Measurements from ENCODE around the gene RBMS3. TPM values are rescaled to one million over a fixed set of nuclear protein-coding genes. Genes with fewer than 3 reads are reported as not detected.
"Not testable (repeated sequence)": the region's sequence is repeated elsewhere in the genome, so short reads cannot be mapped to it uniquely, and the experiment has no call there.

RBMS3 gene
- total RNA-seq, 2 donors from 2014 or later, result 1.4 to 3.5 TPM

- Mint-ChIP-seq H3K27me3 (no peaks in the 10 kb centered on the region), H3K4me3 (no peak overlapping the region), H3K36me3 (no peaks in the 10 kb centered on the region), H3K9me3 (peaks cover 11% of the 10 kb centered on the region), H3K4me1 (ENCODE audit: low read depth in 2 of 2) (no peaks in the 10 kb centered on the region), H3K27ac (no peak overlapping the region)
- DNase-seq (ENCODE audit: low spot score) (no peak), ATAC-seq (no peak)
Measured at GRCh38 chr3:29379097-29379496, 98.2 kb downstream of the RBMS3 start.

- no peak for DNase-seq (ENCODE audit: low spot score)
- H3K27me3 Mint-ChIP-seq, result no peaks in the 10 kb centered on the region
- H3K4me3 Mint-ChIP-seq, result no peak overlapping the region
- no peak overlapping the region for H3K27ac Mint-ChIP-seq
- H3K4me1 Mint-ChIP-seq (ENCODE audit: low read depth in 2 of 2), result no peaks in the 10 kb centered on the region
- peaks cover 19% of the 10 kb centered on the region for H3K9me3 Mint-ChIP-seq
- ATAC-seq, result no peak
- no peaks in the 10 kb centered on the region for H3K36me3 Mint-ChIP-seq
Measured at GRCh38 chr3:29381595-29381994, 100.7 kb downstream of the RBMS3 start.

- Mint-ChIP-seq H3K27ac (no peak overlapping the region), H3K4me3 (no peak overlapping the region), H3K36me3 (no peaks in the 10 kb centered on the region), H3K9me3 (peaks cover 22% of the 10 kb centered on the region), H3K4me1 (ENCODE audit: low read depth in 2 of 2) (no peaks in the 10 kb centered on the region), H3K27me3 (no peaks in the 10 kb centered on the region)
- DNase-seq (ENCODE audit: low spot score), result no peak
- ATAC-seq, result no peak
Measured at GRCh38 chr3:29382409-29382808, 101.5 kb downstream of the RBMS3 start.

GRCh38 chr3:29382845-29383244 is 102.0 kb downstream of the RBMS3 start:
- DNase-seq (ENCODE audit: low spot score) (no peak), ATAC-seq (no peak)
- no peak overlapping the region for H3K27ac Mint-ChIP-seq
- no peaks in the 10 kb centered on the region for H3K27me3 Mint-ChIP-seq
- H3K9me3 Mint-ChIP-seq, result peaks cover 22% of the 10 kb centered on the region
- H3K4me3 Mint-ChIP-seq, result no peak overlapping the region
- H3K4me1 Mint-ChIP-seq (ENCODE audit: low read depth in 2 of 2), result no peaks in the 10 kb centered on the region
- no peaks in the 10 kb centered on the region for H3K36me3 Mint-ChIP-seq

- no peak for ATAC-seq
- DNase-seq (ENCODE audit: low spot score), result no peak
- Mint-ChIP-seq H3K4me3 (no peak overlapping the region), H3K9me3 (peaks cover 24% of the 10 kb centered on the region), H3K27ac (no peak overlapping the region), H3K36me3 (no peaks in the 10 kb centered on the region), H3K4me1 (ENCODE audit: low read depth in 2 of 2) (no peaks in the 10 kb centered on the region), H3K27me3 (no peaks in the 10 kb centered on the region)
Measured at GRCh38 chr3:29384640-29385039, 103.8 kb downstream of the RBMS3 start.

- H3K4me3 Mint-ChIP-seq, result no peak overlapping the region
- H3K27ac Mint-ChIP-seq, result no peak overlapping the region
- DNase-seq (ENCODE audit: low spot score) (no peak), ATAC-seq (no peak)
- no peaks in the 10 kb centered on the region for H3K4me1 Mint-ChIP-seq (ENCODE audit: low read depth in 2 of 2)
- H3K36me3 Mint-ChIP-seq, result no peaks in the 10 kb centered on the region
- H3K9me3 Mint-ChIP-seq, result peaks cover 21% of the 10 kb centered on the region
- no peaks in the 10 kb centered on the region for H3K27me3 Mint-ChIP-seq
Measured at GRCh38 chr3:29385046-29385830, 104.4 kb downstream of the RBMS3 start.

GRCh38 chr3:29389362-29389761 is 108.5 kb downstream of the RBMS3 start:
- no peak for ATAC-seq
- Mint-ChIP-seq H3K4me1 (ENCODE audit: low read depth in 2 of 2) (no peaks in the 10 kb centered on the region), H3K9me3 (peaks cover 21% of the 10 kb centered on the region), H3K27me3 (no peaks in the 10 kb centered on the region), H3K27ac (no peak overlapping the region), H3K4me3 (no peak overlapping the region), H3K36me3 (no peaks in the 10 kb centered on the region)
- no peak for DNase-seq (ENCODE audit: low spot score)

- DNase-seq (ENCODE audit: low spot score) (no peak), ATAC-seq (no peak)
- peaks cover 10% of the 10 kb centered on the region for H3K9me3 Mint-ChIP-seq
- no peaks in the 10 kb centered on the region for H3K4me1 Mint-ChIP-seq (ENCODE audit: low read depth in 2 of 2)
- H3K27me3 Mint-ChIP-seq, result no peaks in the 10 kb centered on the region
- no peaks in the 10 kb centered on the region for H3K36me3 Mint-ChIP-seq
- H3K27ac Mint-ChIP-seq, result no peak overlapping the region
- H3K4me3 Mint-ChIP-seq, result no peak overlapping the region
Measured at GRCh38 chr3:29392625-29393388, 111.9 kb downstream of the RBMS3 start.

GRCh38 chr3:29393946-29394345 is 113.1 kb downstream of the RBMS3 start:
- H3K27me3 Mint-ChIP-seq; H3K27ac Mint-ChIP-seq; DNase-seq (ENCODE audit: low spot score); H3K4me1 Mint-ChIP-seq (ENCODE audit: low read depth in 2 of 2); H3K4me3 Mint-ChIP-seq; H3K9me3 Mint-ChIP-seq; ATAC-seq; H3K36me3 Mint-ChIP-seq: not testable (repeated sequence)

- H3K9me3 Mint-ChIP-seq, result peaks cover 7% of the 10 kb centered on the region
- H3K4me3 Mint-ChIP-seq, result no peak overlapping the region
- no peak for ATAC-seq
Measured at GRCh38 chr3:29397406-29397805, 116.5 kb downstream of the RBMS3 start.

GRCh38 chr3:29398787-29399186 is 117.9 kb downstream of the RBMS3 start:
- H3K9me3 Mint-ChIP-seq, result peaks cover 4% of the 10 kb centered on the region
- no peaks in the 10 kb centered on the region for H3K4me1 Mint-ChIP-seq (ENCODE audit: low read depth in 2 of 2)
- no peak for DNase-seq (ENCODE audit: low spot score)
- no peak for ATAC-seq
- no peak overlapping the region for H3K4me3 Mint-ChIP-seq
- no peak overlapping the region for H3K27ac Mint-ChIP-seq
- no peaks in the 10 kb centered on the region for H3K27me3 Mint-ChIP-seq
- H3K36me3 Mint-ChIP-seq, result no peaks in the 10 kb centered on the region

More at GRCh38 chr3:29397406-29397805, 116.5 kb downstream of the RBMS3 start:
- Mint-ChIP-seq H3K27me3 (no peaks in the 10 kb centered on the region), H3K4me1 (ENCODE audit: low read depth in 2 of 2) (no peaks in the 10 kb centered on the region), H3K36me3 (no peaks in the 10 kb centered on the region), H3K27ac (no peak overlapping the region)
- DNase-seq (ENCODE audit: low spot score), result no peak

GRCh38 chr3:29406291-29406832 is 125.5 kb downstream of the RBMS3 start:
- DNase-seq (ENCODE audit: low spot score) (no peak), ATAC-seq (no peak)
- Mint-ChIP-seq H3K27ac (no peak overlapping the region), H3K4me1 (ENCODE audit: low read depth in 2 of 2) (no peaks in the 10 kb centered on the region), H3K27me3 (no peaks in the 10 kb centered on the region), H3K36me3 (no peaks in the 10 kb centered on the region), H3K4me3 (no peak overlapping the region), H3K9me3 (peaks cover 3% of the 10 kb centered on the region)

GRCh38 chr3:29408676-29409075 is 127.8 kb downstream of the RBMS3 start:
- ATAC-seq, result no peak

GRCh38 chr3:29409409-29409808 is 128.5 kb downstream of the RBMS3 start:
- Mint-ChIP-seq H3K4me3 (no peak overlapping the region), H3K4me1 (ENCODE audit: low read depth in 2 of 2) (no peaks in the 10 kb centered on the region), H3K27me3 (no peaks in the 10 kb centered on the region), H3K9me3 (peaks cover 3% of the 10 kb centered on the region), H3K36me3 (no peaks in the 10 kb centered on the region), H3K27ac (no peak overlapping the region)
- no peak for ATAC-seq
- DNase-seq (ENCODE audit: low spot score), result no peak

More at GRCh38 chr3:29408676-29409075, 127.8 kb downstream of the RBMS3 start:
- no peaks in the 10 kb centered on the region for H3K27me3 Mint-ChIP-seq
- no peaks in the 10 kb centered on the region for H3K36me3 Mint-ChIP-seq
- H3K27ac Mint-ChIP-seq, result no peak overlapping the region
- no peak overlapping the region for H3K4me3 Mint-ChIP-seq
- no peak for DNase-seq (ENCODE audit: low spot score)
- H3K9me3 Mint-ChIP-seq, result peaks cover 3% of the 10 kb centered on the region
- no peaks in the 10 kb centered on the region for H3K4me1 Mint-ChIP-seq (ENCODE audit: low read depth in 2 of 2)
